Adrenal gland (tissue), 12 donors: ENCODE results near the gene DCC. TPM values are rescaled to one million over a fixed set of nuclear protein-coding genes. Genes with fewer than 3 reads are reported as not detected.

Experiments used
- DNase-seq, 7 donors: peaks; one replicate each; pipeline ENCODE4 v3.0.0-alpha.2; 2019 to 2020
- H3K27ac ChIP-seq, 5 donors: fragments of 200-600 bp; sonication (generic) in 4 of 5; 1 replicate in 3 of 5; 2 replicates in 2 of 5; pipeline versions ENCODE4 v1.5.1 to v1.8.0; 2016 to 2020; ENCODE audit warnings: mild to moderate bottlenecking in 1 of 5
- H3K27me3 ChIP-seq: fragments of 200-600 bp; 2 replicates; pipeline ENCODE4 v1.8.0; 2021
- H3K36me3 ChIP-seq, 2 donors: fragments of 200-600 bp; replicated peaks in 1 of 2; 1 replicate in 1 of 2; 2 replicates in 1 of 2; pipeline versions ENCODE4 v1.5.1 to v1.8.0; 2018 to 2022
- H3K4me1 ChIP-seq, 2 donors: fragments of 200-600 bp; replicated peaks in 1 of 2; 1 replicate in 1 of 2; 2 replicates in 1 of 2; pipeline versions ENCODE4 v1.5.1 to v1.8.0; 2018 to 2021
- H3K4me3 ChIP-seq, 4 donors: fragments of 200-600 bp; sonication (generic) in 3 of 4; one replicate each; pipeline ENCODE4 v1.5.1; 2016 to 2018
- H3K9me3 ChIP-seq, 3 donors: fragments of 200-600 bp; sonication (generic) in 1 of 3; replicated peaks in 1 of 3; 1 replicate in 2 of 3; 2 replicates in 1 of 3; pipeline versions ENCODE4 v1.5.1 to v1.8.0; 2016 to 2021
- POLR2A ChIP-seq, 2 donors: fragments of 450-650 bp; IDR thresholded peaks; one replicate each; pipeline ENCODE4 v1.6.1; 2017; ENCODE audit warnings: antibody characterized with exemption in 2 of 2, mild to moderate bottlenecking in 2 of 2, moderate library complexity in 1 of 2
- WGBS, 4 donors: extraction: QIAGEN DNeasy Blood & Tissue Kit in 2 of 4; methylation state at CpG; one replicate each; pipeline versions ENCODE4 v1.1.5 to v1.1.7; 2013 to 2017; 5-methylcytosine and 5-hydroxymethylcytosine counted together
- intact Hi-C, 2 donors: fragments of 100-400 bp; cut with DNase I; formaldehyde crosslinking; loops; one replicate each; pipeline versions ENCODE4 v1.14.1 to v1.15.0; 2022 to 2023
- polyA plus RNA-seq, 3 donors: library from polyadenylated mRNA; stranded (reverse); fragments of 200-250 nt in 2 of 3; fragments of 350-450 nt in 1 of 3; fragmentation: Illumina TruSeq in 1 of 3; extraction: RNeasy Lipid Tissue Mini Kit (QIAGEN cat#74804) in 1 of 3; gene quantifications; one replicate each; pipeline ENCODE4 v1.2.3, GENCODE V29; 2013 to 2014
- total RNA-seq, 9 donors: library from RNA; depleted of rRNA in 4 of 9; stranded (reverse); fragments of >200 nt in 4 of 9; fragments of 120-200 nt in 1 of 9; fragmentation: NEBNext Ultra II Directional in 1 of 9; extraction: Animal tissue kit (Norgen Biotek cat#: 25700) in 1 of 9; gene quantifications; one replicate each; pipeline versions ENCODE4 v1.1.0 to v1.2.4, GENCODE V29; 2013 to 2023
- TF ChIP-seq, protein P1 (sequence below), 6 experiments: fragments of 450-650 bp in 4 of 6; fragments of 200-600 bp in 2 of 6; sonication (generic) in 1 of 6; IDR thresholded peaks; 1 replicate in 5 of 6; 2 replicates in 1 of 6; pipeline versions ENCODE4 v1.5.1 to v1.8.0; 2016 to 2021; ENCODE audit warnings: antibody characterized with exemption in 6 of 6, mild to moderate bottlenecking in 2 of 6, moderate library complexity in 1 of 6
- donor health status: healthy with polysubstance abuse.
- donor health status: Bipolar disorder and iron deficiency.
- donor health status: DM: yes; HTN: yes; CAD: no.
- donor health status: DM: no; HTN: no; CAD: no.
- donor health status: DM: no; HTN: no; CAD: no.
- donor health status: DM: yes; HTN: yes; CAD: no.

Gene DCC
- total and polyA plus RNA-seq, 12 donors, result 0.33 to 3.5 (median 1.1) TPM; not detected in 1

- intact Hi-C loops, result no loop called here
- no peak for DNase-seq
- Histone ChIP-seq H3K4me3 (no peak overlapping the region), H3K4me1 (no peaks in the 10 kb centered on the region), H3K36me3 (no peaks in the 10 kb centered on the region), H3K9me3 (no peaks in the 10 kb centered on the region), H3K27me3 (no peaks in the 10 kb centered on the region), H3K27ac (no peak overlapping the region)
- TF ChIP-seq POLR2A (IDR thresholded peaks at IDR 0.05), result no peak
- TF ChIP-seq, protein P1, sequence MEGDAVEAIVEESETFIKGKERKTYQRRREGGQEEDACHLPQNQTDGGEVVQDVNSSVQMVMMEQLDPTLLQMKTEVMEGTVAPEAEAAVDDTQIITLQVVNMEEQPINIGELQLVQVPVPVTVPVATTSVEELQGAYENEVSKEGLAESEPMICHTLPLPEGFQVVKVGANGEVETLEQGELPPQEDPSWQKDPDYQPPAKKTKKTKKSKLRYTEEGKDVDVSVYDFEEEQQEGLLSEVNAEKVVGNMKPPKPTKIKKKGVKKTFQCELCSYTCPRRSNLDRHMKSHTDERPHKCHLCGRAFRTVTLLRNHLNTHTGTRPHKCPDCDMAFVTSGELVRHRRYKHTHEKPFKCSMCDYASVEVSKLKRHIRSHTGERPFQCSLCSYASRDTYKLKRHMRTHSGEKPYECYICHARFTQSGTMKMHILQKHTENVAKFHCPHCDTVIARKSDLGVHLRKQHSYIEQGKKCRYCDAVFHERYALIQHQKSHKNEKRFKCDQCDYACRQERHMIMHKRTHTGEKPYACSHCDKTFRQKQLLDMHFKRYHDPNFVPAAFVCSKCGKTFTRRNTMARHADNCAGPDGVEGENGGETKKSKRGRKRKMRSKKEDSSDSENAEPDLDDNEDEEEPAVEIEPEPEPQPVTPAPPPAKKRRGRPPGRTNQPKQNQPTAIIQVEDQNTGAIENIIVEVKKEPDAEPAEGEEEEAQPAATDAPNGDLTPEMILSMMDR (IDR thresholded peaks at IDR 0.05), result no peak
Measured at GRCh38 chr18:52588931-52589330, 248.9 kb downstream of the DCC start.

DNA sequence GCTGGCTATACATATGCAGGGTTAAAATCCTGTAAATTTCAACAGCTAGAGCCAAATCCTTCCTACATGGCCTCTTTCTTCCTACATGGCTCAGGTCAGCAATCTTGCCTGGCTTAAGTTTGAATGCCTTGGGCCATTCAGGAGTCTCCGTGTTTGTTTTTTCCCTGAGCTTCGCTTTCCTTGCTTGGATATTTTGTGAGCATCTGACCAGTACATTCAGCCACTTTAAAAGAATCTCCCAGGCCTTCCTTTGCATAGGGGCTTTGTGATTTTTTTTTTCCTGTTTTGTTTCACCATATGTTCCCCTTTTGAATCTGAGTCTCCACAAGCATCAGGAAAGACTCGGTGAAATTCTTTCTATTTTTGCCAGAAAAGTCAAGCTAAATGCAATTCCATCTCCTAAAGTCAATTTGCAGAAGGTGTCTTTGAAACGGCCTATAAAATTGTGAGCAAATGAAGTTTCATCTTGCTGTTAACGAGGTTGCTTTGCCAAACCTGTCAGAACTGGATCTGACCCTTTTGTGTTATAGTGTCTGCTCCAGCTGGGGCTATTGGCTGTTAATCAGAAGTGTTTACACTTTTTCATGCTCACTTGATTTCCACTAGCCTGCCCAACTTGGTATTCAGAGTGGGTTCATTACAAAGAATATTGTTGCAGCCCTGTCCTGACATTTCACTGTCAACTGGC is 256.9 kb downstream of the DCC start:
- intact Hi-C loops, result no loop called here
- Histone ChIP-seq H3K27me3 (no peaks in the 10 kb centered on the region), H3K27ac (no peak overlapping the region), H3K4me1 (no peaks in the 10 kb centered on the region), H3K9me3 (no peaks in the 10 kb centered on the region), H3K4me3 (no peak overlapping the region), H3K36me3 (no peaks in the 10 kb centered on the region)
- 50 to 57% (median 56%) methylated on average over 5 of the region's 5 CpGs for WGBS, 4 donors
- no peak for DNase-seq
- no peak for TF ChIP-seq POLR2A (IDR thresholded peaks at IDR 0.05)
- TF ChIP-seq, protein P1 (IDR thresholded peaks at IDR 0.05), result no peak

DNA sequence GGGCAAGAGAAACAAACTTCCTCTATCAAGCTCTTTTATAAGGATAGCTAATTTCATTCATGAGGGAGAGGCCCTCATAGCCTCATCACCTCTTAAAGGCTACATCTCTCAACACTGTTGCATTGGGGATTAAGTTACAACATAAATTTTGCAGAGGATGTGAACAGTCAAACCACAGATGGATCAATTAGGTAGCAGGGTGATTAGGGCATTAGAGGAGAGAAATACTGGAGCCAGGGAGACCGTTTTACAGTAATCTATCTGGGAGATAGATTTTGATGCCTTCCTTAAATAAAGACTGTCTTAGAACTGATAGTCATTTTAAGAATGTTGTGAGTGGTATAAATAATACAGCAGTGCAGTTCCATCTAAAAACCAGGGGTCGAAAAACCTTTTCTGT is 258.9 kb downstream of the DCC start:
- H3K27ac ChIP-seq, result no peak overlapping the region
- no peaks in the 10 kb centered on the region for H3K36me3 ChIP-seq
- no peak overlapping the region for H3K4me3 ChIP-seq
- H3K4me1 ChIP-seq, result no peaks in the 10 kb centered on the region
- H3K9me3 ChIP-seq, result no peaks in the 10 kb centered on the region
- intact Hi-C loops, result no loop called here
- H3K27me3 ChIP-seq, result no peaks in the 10 kb centered on the region
- TF ChIP-seq, protein P1 (IDR thresholded peaks at IDR 0.05), result no peak
- no peak for TF ChIP-seq POLR2A (IDR thresholded peaks at IDR 0.05)
- WGBS, 4 donors, result 39 to 60% (median 50%) methylated on average over 2 of the region's 2 CpGs
- no peak for DNase-seq

GRCh38 chr18:52602820-52603219 is 262.8 kb downstream of the DCC start:
- Histone ChIP-seq H3K4me3 (no peak overlapping the region), H3K9me3 (no peaks in the 10 kb centered on the region), H3K36me3 (no peaks in the 10 kb centered on the region), H3K4me1 (no peaks in the 10 kb centered on the region), H3K27ac (no peak overlapping the region), H3K27me3 (no peaks in the 10 kb centered on the region)
- TF ChIP-seq, protein P1 (IDR thresholded peaks at IDR 0.05), result no peak
- TF ChIP-seq POLR2A (IDR thresholded peaks at IDR 0.05), result no peak
- intact Hi-C loops, result no loop called here
- 60 to 75% (median 70%) methylated on average over 1 of the region's 1 CpG for WGBS, 4 donors
- DNase-seq, result no peak
